Ishikawa (cell line): ENCODE data around the gene GET4.

Experiments
- CEBPB ChIP-seq: IDR thresholded peaks from 2 replicates; pipeline ENCODE4 v1.6.1; 2012
- CREB1 ChIP-seq: IDR thresholded peaks from 2 replicates; pipeline ENCODE4 v1.6.1; 2012; ENCODE audit warnings: low read depth
- EGR1 ChIP-seq: IDR thresholded peaks from 2 replicates; pipeline ENCODE4 v1.6.1; 2012
- EP300 ChIP-seq: IDR thresholded peaks from 2 replicates; pipeline ENCODE4 v1.6.1; 2012; ENCODE audit warnings: borderline replicate concordance
- FOXM1 ChIP-seq: IDR thresholded peaks from 2 replicates; pipeline ENCODE4 v1.6.1; 2012; ENCODE audit warnings: low read depth, borderline replicate concordance
- MAX ChIP-seq: IDR thresholded peaks from 2 replicates; pipeline ENCODE4 v1.6.1; 2012
- NFIC ChIP-seq: IDR thresholded peaks from 2 replicates; pipeline ENCODE4 v1.6.1; 2012
- RAD21 ChIP-seq: IDR thresholded peaks from 2 replicates; pipeline ENCODE4 v1.6.1; 2012; ENCODE audit warnings: low read depth
- REST ChIP-seq: IDR thresholded peaks from 2 replicates; pipeline ENCODE4 v1.6.1; 2012; ENCODE audit warnings: low read depth, mild to moderate bottlenecking
- TAF1 ChIP-seq: IDR thresholded peaks from 2 replicates; pipeline ENCODE4 v1.6.1; 2012; ENCODE audit warnings: low read depth, mild to moderate bottlenecking
- TCF12 ChIP-seq: IDR thresholded peaks from 2 replicates; pipeline ENCODE4 v1.6.1; 2012; ENCODE audit warnings: low read depth
- TEAD4 ChIP-seq: IDR thresholded peaks from 2 replicates; pipeline ENCODE4 v1.6.1; 2012
- YY1 ChIP-seq: IDR thresholded peaks from 2 replicates; pipeline ENCODE4 v1.6.1; 2012; ENCODE audit warnings: low read depth
- ZBTB7A ChIP-seq: IDR thresholded peaks from 2 replicates; pipeline ENCODE4 v1.6.1; 2012; ENCODE audit warnings: low read depth
- TF ChIP-seq, protein P1 (sequence below): IDR thresholded peaks from 2 replicates; pipeline ENCODE4 v1.6.1; 2012

GET4 gene

GRCh38 chr7:860149-860548, 16.2 kb upstream of the GET4 start:
- TF ChIP-seq, protein P1, sequence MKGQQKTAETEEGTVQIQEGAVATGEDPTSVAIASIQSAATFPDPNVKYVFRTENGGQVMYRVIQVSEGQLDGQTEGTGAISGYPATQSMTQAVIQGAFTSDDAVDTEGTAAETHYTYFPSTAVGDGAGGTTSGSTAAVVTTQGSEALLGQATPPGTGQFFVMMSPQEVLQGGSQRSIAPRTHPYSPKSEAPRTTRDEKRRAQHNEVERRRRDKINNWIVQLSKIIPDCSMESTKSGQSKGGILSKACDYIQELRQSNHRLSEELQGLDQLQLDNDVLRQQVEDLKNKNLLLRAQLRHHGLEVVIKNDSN, result no peak
- TF ChIP-seq RAD21 (no peak), EGR1 (no peak), MAX (no peak), CREB1 (no peak), FOXM1 (no peak), TAF1 (no peak), TCF12 (no peak)

DNA sequence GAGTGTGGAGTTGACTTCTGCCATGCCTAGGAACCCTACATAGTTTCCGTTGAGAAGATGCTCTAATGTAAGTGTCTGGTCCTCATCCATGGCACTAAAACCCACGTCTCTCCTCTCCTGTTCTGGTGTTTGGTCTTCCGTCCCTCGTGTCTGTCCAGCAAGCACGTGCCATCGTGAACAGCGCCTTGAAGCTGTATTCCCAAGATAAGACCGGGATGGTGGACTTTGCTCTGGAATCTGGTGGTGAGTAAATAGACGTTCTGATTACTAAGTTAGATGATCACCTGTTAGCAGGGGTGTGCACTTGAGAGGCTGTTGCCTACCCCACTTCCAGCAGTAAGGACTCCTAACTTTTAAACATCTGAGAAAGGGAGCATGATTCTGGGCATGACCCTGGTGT, 15.1 kb upstream of the GET4 start:
- TF ChIP-seq RAD21, result no peak

DNA sequence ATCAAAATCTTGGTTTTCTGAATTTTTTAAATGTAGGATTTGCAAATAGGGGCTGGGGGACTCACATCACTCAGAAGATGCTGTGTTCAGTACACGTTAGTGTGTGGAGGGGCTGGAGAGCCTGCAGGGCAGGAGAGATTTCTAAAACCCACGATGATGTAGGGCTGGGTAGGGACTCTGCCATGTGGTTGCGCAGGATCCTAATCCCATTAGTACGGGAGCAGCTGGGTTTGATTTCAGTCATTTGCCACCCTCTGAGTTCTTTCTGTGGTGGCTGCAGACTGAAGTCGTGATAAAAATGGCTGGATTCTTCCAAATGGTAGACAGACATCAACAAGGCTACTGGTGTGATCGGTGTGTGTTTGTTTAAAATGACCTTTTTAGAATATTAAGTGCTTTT, 14.2 kb upstream of the GET4 start:
- TF ChIP-seq, protein P1, result no peak
- no peak for TF ChIP-seq TAF1
- no peak for TF ChIP-seq NFIC
- no peak for TF ChIP-seq ZBTB7A
- TF ChIP-seq TCF12, result no peak
- no peak for TF ChIP-seq REST

DNA sequence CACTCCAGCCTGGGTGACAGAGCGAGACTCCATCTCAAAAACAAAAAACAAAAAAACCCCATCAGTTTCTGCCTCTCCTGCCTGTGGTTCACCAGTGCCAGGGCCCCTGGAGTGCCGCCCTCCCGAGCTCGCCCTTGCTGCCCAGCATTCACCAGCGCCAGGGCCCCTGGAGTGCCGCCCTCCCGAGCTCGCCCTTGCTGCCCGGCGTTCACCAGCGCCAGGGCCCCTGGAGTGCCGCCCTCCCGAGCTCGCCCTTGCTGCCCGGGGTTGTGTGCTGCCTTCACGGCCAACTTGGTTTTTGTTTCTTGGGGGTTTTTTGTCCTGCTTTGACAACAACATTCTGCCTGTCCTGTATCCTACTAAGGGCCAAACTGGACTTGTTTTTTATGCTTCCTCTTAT, 13.2 kb upstream of the GET4 start:
- TF ChIP-seq REST, result no peak
- TF ChIP-seq, protein P1, result no peak
- no peak for TF ChIP-seq TCF12
- no peak for TF ChIP-seq FOXM1
- TF ChIP-seq TAF1, result no peak
- TF ChIP-seq ZBTB7A, result no peak
- no peak for TF ChIP-seq EGR1
- TF ChIP-seq RAD21, result no peak
- no peak for TF ChIP-seq NFIC
- TF ChIP-seq CEBPB, result no peak

GRCh38 chr7:865921-866320, 10.4 kb upstream of the GET4 start:
- TF ChIP-seq CEBPB (no peak), MAX (no peak), FOXM1 (no peak), EGR1 (no peak), REST (no peak), RAD21 (no peak), YY1 (no peak), TEAD4 (no peak), ZBTB7A (no peak), EP300 (no peak), TCF12 (no peak), NFIC (no peak), TAF1 (no peak), CREB1 (no peak)
- TF ChIP-seq, protein P1, result no peak
